ENCODE measurements around the gene FAM193B. TPM values are rescaled to one million over a fixed set of nuclear protein-coding genes. Genes with fewer than 3 reads are reported as not detected.
A peak's percentile ranks its signal among the peaks of the same experiment; 100 is the strongest.

The FAM193B gene
- total RNA-seq, 1 donor from 2014 or later, result 79.4 TPM

DNA sequence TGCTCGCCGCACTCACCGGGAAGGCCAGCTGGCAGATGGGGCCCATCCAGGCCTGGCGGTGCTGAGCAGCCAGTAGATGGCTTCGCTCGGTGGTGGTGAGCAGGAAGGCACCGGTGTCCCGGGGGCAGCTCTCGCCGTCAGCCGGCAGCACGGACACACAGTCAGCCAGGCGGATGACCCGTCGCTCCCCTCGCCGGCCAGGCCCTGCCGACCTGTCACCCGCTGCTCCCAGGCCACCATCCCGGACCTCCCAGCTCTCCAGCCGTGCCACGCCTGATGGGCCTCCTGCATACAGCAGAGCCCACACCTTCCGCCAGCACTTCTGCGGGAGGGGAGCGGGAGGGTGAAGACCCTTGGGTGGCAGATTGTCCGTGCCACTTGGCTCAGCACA lies 46.1 kb downstream of the FAM193B start:
- intact Hi-C loops (cut with micrococcal nuclease), result no loop called here
- H3K4me3 Mint-ChIP-seq, result no peak overlapping the region
- no peak overlapping the region for H3K27ac Mint-ChIP-seq
- H3K9me3 Mint-ChIP-seq, result no peaks in the 10 kb centered on the region
- H3K27me3 Mint-ChIP-seq (ENCODE audit: insufficient read depth), result no peaks in the 10 kb centered on the region
- H3K36me3 Mint-ChIP-seq (ENCODE audit: low read depth), result peaks cover 14% of the 10 kb centered on the region
- no peaks in the 10 kb centered on the region for H3K4me1 Mint-ChIP-seq (ENCODE audit: low read depth)
- DNase-seq (ENCODE audit: low spot score), result no peak

DNA sequence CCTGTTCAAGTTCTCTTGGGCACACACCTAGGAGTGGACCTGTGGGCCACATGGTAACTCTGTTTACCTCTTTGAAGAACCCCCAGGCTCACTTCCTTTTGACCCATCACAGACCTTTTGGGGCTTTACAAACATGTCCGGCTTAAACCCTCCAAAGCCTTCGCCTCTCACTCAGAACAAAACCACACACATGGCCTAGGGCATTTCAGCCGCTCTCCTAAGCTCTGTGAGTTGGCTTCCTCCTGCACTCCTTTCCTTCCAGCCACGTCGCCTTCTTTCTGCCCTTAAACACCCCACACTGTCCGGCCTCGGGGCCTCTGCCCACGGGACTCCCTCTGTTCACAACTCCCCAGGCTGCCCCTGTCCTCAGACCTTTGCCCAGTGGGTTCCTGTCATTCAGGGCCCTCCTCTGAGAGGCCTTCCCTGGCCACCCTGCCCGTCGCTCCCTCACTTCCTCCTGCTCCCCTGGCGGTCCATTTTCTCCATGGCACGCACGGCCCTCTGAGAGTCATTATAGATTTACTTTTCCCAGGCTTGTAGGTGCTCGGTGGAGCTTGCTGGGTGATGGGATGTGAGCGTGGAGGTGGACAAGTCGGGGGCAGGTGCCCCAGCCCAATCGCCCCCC lies 46.7 kb downstream of the FAM193B start:
- H3K36me3 Mint-ChIP-seq (ENCODE audit: low read depth), result peaks cover 14% of the 10 kb centered on the region
- no peak for DNase-seq (ENCODE audit: low spot score)
- no peak overlapping the region for H3K4me3 Mint-ChIP-seq
- no peak overlapping the region for H3K27ac Mint-ChIP-seq
- no peaks in the 10 kb centered on the region for H3K4me1 Mint-ChIP-seq (ENCODE audit: low read depth)
- H3K9me3 Mint-ChIP-seq, result no peaks in the 10 kb centered on the region
- no peaks in the 10 kb centered on the region for H3K27me3 Mint-ChIP-seq (ENCODE audit: insufficient read depth)
- intact Hi-C loops (cut with micrococcal nuclease), result no loop called here

DNA sequence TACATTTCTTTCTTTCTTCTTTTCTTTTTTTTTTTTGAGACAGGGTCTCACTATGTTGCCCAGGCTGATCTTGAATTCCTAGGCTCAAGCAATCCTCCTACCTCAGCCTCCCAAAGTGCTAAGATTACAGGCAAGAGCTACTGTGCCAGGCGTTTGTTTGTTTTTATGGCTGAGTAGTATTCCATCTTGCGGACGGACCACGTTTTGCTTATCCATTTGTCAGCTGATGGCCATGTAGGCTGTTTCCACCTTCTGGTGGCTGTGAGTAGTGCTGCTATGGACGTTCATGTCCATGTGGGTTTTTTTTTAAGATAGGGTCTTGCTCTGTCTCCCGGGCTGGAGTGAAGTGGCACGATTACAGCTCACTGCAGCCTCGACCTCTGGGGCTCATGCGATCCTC lies 47.2 kb downstream of the FAM193B start:
- intact Hi-C loops (cut with micrococcal nuclease), result no loop called here
- Mint-ChIP-seq H3K9me3 (no peaks in the 10 kb centered on the region), H3K27me3 (ENCODE audit: insufficient read depth) (no peaks in the 10 kb centered on the region), H3K4me1 (ENCODE audit: low read depth) (no peaks in the 10 kb centered on the region), H3K4me3 (no peak overlapping the region), H3K36me3 (ENCODE audit: low read depth) (peaks cover 12% of the 10 kb centered on the region), H3K27ac (no peak overlapping the region)
- no peak for DNase-seq (ENCODE audit: low spot score)

GRCh38 chr5:177505075-177505474 lies 49.3 kb downstream of the FAM193B start:
- intact Hi-C loops (cut with micrococcal nuclease), result no loop called here
- Mint-ChIP-seq H3K4me1 (ENCODE audit: low read depth) (peaks cover 5% of the 10 kb centered on the region), H3K4me3 (no peak overlapping the region), H3K9me3 (no peaks in the 10 kb centered on the region), H3K27me3 (ENCODE audit: insufficient read depth) (peaks cover 4% of the 10 kb centered on the region), H3K27ac (no peak overlapping the region), H3K36me3 (ENCODE audit: low read depth) (peaks cover 2% of the 10 kb centered on the region)
- no peak for DNase-seq (ENCODE audit: low spot score)

DNA sequence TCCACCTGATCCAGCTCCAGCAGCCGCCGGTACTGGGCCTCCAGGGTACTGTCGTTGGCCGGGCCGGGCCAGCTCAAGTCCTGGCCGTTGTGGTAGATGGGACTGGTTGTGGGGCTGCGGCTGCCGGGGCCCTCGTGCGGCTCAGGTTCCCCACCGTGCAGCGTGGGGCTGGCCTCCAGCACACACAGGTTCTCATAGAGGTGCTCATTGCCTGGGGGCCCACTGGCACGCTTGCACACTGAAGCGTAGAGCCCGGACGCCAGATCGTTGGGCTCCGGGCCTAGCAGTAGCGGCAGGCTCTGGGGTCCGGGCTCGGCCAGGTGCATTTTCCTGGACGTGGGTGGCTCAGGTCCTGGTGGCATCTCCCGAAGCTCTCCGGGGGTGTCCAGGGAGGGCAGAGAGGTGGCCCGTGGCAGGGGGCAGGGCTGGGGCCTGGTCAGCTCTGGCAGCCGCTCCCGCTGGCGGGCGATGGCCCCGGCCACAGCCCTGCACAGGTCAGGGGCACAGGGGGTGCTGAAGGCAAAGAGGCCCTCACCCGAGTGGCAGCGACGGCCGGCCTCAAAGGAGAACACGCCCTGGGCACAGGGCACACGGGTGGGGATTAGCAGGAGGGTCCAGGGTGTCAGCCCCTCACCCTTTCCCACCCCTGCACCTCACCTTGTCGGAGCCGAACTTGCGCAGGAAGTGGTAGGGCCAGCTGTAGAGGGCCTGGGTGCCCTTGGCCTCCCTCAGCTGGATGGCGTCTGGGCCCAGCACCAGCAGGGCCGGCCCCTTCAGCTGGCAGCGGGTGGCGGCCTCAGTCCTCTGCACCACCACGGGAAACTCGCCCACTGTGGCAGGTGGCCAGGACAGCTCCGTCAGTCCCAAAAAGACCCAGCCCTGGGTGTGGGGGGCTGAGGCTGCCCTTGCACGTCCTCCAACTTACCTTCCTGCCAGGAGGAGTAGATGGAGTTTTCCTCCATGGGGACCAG lies 50.0 kb downstream of the FAM193B start:
- Mint-ChIP-seq H3K27ac (no peak overlapping the region), H3K4me3 (no peak overlapping the region), H3K36me3 (ENCODE audit: low read depth) (no peaks in the 10 kb centered on the region), H3K4me1 (ENCODE audit: low read depth) (peaks cover 5% of the 10 kb centered on the region), H3K27me3 (ENCODE audit: insufficient read depth) (peaks cover 8% of the 10 kb centered on the region), H3K9me3 (no peaks in the 10 kb centered on the region)
- intact Hi-C loops (cut with micrococcal nuclease), result no loop called here
- no peak for DNase-seq (ENCODE audit: low spot score)

DNA sequence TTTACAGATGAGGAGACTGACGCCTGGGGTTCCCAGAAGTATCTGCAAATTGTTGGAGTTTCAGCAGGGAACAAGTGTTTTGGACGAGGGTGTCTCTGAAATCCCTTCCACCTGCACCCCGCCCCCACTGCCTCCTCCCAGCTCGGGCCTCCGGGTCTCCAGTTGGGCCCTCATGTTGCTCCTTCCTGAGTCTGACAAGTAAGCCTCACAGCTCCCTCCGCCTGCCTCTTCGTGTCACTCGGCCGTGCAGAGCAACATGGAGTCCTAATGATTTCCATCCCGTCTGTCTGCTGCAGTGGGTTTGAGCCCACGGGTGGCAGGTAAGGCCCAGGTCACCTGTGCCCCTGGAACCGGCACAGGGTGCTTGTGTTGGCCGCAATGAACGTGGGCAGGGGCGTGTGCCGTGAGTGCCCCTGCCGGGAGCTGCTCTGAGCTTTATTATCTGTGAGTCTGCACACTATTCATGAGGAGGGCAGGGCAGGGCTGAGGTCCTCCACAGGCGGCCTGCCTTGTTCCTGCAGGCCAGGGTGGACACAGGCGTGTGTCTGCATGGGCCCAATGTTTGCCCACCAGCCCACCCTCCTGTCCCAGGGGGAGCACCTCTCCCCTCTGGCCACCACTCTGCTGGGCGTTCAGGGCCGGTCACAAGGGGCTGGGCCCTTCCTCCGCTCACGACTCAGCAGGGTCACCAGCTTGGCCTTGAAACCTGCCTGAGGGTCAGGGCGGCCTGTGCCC lies 50.8 kb downstream of the FAM193B start:
- H3K27me3 Mint-ChIP-seq (ENCODE audit: insufficient read depth), result peaks cover 12% of the 10 kb centered on the region
- no peak for DNase-seq (ENCODE audit: low spot score)
- H3K36me3 Mint-ChIP-seq (ENCODE audit: low read depth), result no peaks in the 10 kb centered on the region
- H3K9me3 Mint-ChIP-seq, result no peaks in the 10 kb centered on the region
- H3K4me1 Mint-ChIP-seq (ENCODE audit: low read depth), result peaks cover 9% of the 10 kb centered on the region
- no peak overlapping the region for H3K4me3 Mint-ChIP-seq
- intact Hi-C loops (cut with micrococcal nuclease), result no loop called here
- no peak overlapping the region for H3K27ac Mint-ChIP-seq

DNA sequence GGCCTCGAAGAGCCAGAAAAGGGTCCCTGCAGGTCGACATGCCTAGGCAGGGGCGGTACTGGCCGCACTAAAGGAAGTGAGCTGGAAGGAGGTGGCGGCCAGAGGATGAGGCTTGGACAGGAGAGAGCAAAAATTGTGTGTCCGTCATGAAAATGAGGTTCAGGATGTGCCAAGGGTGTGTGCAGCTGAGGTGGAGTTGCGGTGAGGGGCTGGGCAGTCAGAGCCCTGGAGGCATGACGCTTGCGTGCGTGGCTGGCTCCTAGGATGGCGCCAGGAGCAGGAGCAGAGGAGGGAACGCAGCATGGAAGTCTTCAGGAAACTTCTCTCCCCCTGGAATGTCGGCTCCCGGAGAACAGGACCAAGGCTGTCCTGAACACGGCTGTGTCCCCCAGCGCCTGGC lies 51.5 kb downstream of the FAM193B start:
- H3K36me3 Mint-ChIP-seq (ENCODE audit: low read depth), result no peaks in the 10 kb centered on the region
- no peak overlapping the region for H3K4me3 Mint-ChIP-seq
- H3K4me1 Mint-ChIP-seq (ENCODE audit: low read depth), result peaks cover 16% of the 10 kb centered on the region
- DNase-seq (ENCODE audit: low spot score), result no peak
- no peak overlapping the region for H3K27ac Mint-ChIP-seq
- intact Hi-C loops (cut with micrococcal nuclease), result no loop called here
- peaks cover 16% of the 10 kb centered on the region for H3K27me3 Mint-ChIP-seq (ENCODE audit: insufficient read depth)
- no peaks in the 10 kb centered on the region for H3K9me3 Mint-ChIP-seq

DNA sequence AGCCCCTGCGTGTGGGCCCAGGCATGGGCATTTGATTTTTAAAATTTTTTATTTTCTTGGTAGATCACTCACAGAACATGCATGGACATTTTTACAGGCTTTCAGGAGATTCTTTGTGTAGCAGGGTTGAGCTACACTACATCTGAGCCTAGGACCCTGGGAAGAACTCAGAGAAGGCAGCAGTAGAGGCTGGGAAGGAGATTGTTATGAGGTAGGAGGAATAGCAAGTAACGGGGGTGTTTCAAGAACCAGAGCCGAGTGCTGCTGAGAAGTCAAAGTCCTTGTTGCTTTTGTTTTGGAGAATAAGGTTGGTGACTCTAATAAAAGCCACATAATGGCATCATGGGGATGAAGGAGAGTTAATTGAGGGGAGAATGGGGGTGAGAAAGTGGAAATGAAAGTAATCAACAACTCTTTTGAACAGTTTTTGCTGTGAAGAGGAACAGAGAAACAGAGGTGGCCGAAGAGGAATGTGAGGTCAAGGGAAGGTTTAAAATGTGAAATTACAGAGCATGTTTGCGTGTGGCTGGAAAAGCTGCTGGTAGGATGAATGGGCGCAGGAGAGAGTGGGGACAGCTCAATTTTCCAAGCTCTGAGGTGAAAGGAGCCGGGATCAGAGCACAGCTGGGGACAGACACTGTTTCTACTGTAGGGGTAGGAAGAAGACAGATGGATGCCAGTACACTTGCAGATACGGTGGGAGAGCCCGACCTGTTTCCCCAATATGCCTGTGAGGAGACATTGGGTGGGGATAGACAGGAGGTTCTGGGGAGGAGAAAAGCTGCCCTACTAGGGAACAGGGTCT lies 52.3 kb downstream of the FAM193B start:
- H3K9me3 Mint-ChIP-seq, result no peaks in the 10 kb centered on the region
- H3K27ac Mint-ChIP-seq, result no peak overlapping the region
- DNase-seq (ENCODE audit: low spot score), result no peak
- H3K27me3 Mint-ChIP-seq (ENCODE audit: insufficient read depth), result peaks cover 16% of the 10 kb centered on the region
- H3K36me3 Mint-ChIP-seq (ENCODE audit: low read depth), result no peaks in the 10 kb centered on the region
- no peak overlapping the region for H3K4me3 Mint-ChIP-seq
- intact Hi-C loops (cut with micrococcal nuclease), result loop anchor here (1.0 to 2.0 kb wide), 4 partner anchors 99 to 387 kb away; no protein-coding TSS in a partner anchor
- peaks cover 17% of the 10 kb centered on the region for H3K4me1 Mint-ChIP-seq (ENCODE audit: low read depth)

DNA sequence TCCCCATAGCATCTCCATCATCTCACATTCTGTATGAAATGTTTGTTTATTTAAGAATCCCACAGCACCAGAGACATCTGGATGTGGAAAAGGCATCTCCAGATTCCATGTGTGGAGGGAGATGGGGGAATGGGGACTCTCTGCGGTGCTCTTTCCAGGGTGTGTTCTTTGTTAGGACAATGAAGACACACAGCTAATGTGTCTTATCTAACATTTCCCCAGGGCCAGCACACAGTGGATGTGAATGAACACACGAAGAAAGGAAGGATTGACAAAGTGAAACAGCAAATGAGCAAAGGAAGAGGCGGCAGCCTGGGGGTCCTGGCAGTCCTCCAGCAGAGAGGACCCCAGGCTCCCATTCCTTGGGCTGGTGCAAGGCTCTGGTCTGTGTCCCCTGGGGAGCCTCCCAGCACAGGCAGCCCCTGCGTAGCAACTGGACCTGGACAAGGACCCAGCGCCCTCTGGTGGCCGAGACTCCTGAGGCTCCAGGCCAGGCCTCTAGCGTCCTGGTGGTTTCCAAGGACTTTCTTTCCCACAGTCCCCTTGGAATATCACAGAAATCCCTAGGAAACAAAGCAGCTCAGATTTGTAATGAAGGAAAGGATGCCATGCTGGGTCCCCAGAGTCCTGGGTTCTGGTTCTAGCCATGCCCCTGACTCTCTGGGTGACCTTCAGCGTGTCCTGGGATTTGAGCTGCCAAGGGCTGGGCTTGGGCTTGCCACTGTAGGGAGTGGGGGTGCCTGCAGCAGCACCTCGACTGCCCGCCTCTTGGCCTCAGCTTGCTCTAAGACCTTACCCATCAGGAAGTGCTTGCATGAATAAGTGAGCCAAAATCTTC lies 53.5 kb downstream of the FAM193B start:
- DNase-seq (ENCODE audit: low spot score), result peak; percentile 67
- peaks cover 16% of the 10 kb centered on the region for H3K27me3 Mint-ChIP-seq (ENCODE audit: insufficient read depth)
- H3K4me1 Mint-ChIP-seq (ENCODE audit: low read depth), result peaks cover 22% of the 10 kb centered on the region
- H3K9me3 Mint-ChIP-seq, result no peaks in the 10 kb centered on the region
- H3K27ac Mint-ChIP-seq, result no peak overlapping the region
- intact Hi-C loops (cut with micrococcal nuclease), result loop anchor here (1.0 to 2.0 kb wide), 4 partner anchors 98 to 386 kb away; no protein-coding TSS in a partner anchor
- no peaks in the 10 kb centered on the region for H3K36me3 Mint-ChIP-seq (ENCODE audit: low read depth)
- no peak overlapping the region for H3K4me3 Mint-ChIP-seq

DNA sequence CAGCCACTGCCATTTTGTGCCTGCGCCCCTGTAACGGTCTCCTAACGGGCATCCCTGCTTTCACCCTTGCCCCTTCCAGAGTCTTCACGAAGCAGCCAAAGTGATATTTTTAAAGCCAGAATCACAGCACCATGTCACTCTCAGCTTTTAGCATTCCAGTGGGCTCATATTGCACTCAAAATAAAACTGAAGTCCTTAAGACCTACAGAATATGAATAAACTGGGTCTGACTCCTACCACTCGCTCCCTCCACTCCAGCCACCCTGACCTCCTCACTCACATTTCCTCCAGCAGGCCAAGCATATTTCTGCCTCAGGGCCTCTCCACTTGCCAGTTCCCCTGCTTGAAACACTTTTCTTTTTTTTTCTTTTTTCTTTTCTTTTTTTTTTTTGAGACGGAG lies 54.5 kb downstream of the FAM193B start:
- Mint-ChIP-seq H3K9me3 (no peaks in the 10 kb centered on the region), H3K36me3 (ENCODE audit: low read depth) (no peaks in the 10 kb centered on the region), H3K4me1 (ENCODE audit: low read depth) (peaks cover 25% of the 10 kb centered on the region), H3K27me3 (ENCODE audit: insufficient read depth) (peaks cover 16% of the 10 kb centered on the region), H3K4me3 (peak overlapping the region; percentile 6), H3K27ac (no peak overlapping the region)
- intact Hi-C loops (cut with micrococcal nuclease), result loop anchor here (2.0 to 5.0 kb wide), 2 partner anchors 368 to 385 kb away; partner anchors contain the start of gene NSD1
- no peak for DNase-seq (ENCODE audit: low spot score)

- peaks cover 35% of the 10 kb centered on the region for H3K4me1 Mint-ChIP-seq (ENCODE audit: low read depth)
- no peak for DNase-seq (ENCODE audit: low spot score)
- H3K4me3 Mint-ChIP-seq, result peak overlapping the region; percentile 78
- no peaks in the 10 kb centered on the region for H3K36me3 Mint-ChIP-seq (ENCODE audit: low read depth)
- no peaks in the 10 kb centered on the region for H3K9me3 Mint-ChIP-seq
- intact Hi-C loops (cut with micrococcal nuclease), result loop anchor here (5.0 kb wide), 1 partner anchor 366 kb away; the partner anchor contains the start of gene NSD1
- H3K27ac Mint-ChIP-seq, result peak overlapping the region; percentile 83
- H3K27me3 Mint-ChIP-seq (ENCODE audit: insufficient read depth), result peaks cover 16% of the 10 kb centered on the region
Measured at GRCh38 chr5:177498013-177498787, 56.2 kb downstream of the FAM193B start.

Measured in activated T-helper 1 cell treated with anti-CD3 and anti-CD28 coated beads, Interleukin-12 subunit alpha, Interleukin-12 subunit beta, Interleukin-2, Interleukin-4 antibody, amounts not matched to agents 30 ng/mL and 10 ng/mL and 1 ng/mL, durations not matched to agents 14 hours and 24 hours and 36 hours (primary cell).